ENCODE results near the gene CHRNG. TPM values are rescaled to one million over a fixed set of nuclear protein-coding genes. Genes with fewer than 3 reads are reported as not detected.

CHRNG gene
- total RNA-seq, 1 donor from 2014 or later = not detected

- peaks cover 34% of the 10 kb centered on the region for H3K4me1 Mint-ChIP-seq (ENCODE audit: low read depth)
- peaks cover 28% of the 10 kb centered on the region for H3K36me3 Mint-ChIP-seq (ENCODE audit: low read depth)
- no peak overlapping the region for H3K4me3 Mint-ChIP-seq
- intact Hi-C loops (cut with micrococcal nuclease) = no loop called here
- no peaks in the 10 kb centered on the region for H3K9me3 Mint-ChIP-seq
- no peak overlapping the region for H3K27ac Mint-ChIP-seq
- DNase-seq (ENCODE audit: low spot score) = no peak
- H3K27me3 Mint-ChIP-seq (ENCODE audit: insufficient read depth) = no peaks in the 10 kb centered on the region
These were observed 6.3 kb downstream of the CHRNG start for GRCh38 chr2:232545511-232546375.

- Mint-ChIP-seq H3K4me1 (ENCODE audit: low read depth) (peaks cover 50% of the 10 kb centered on the region), H3K27ac (no peak overlapping the region), H3K27me3 (ENCODE audit: insufficient read depth) (no peaks in the 10 kb centered on the region), H3K9me3 (no peaks in the 10 kb centered on the region), H3K36me3 (ENCODE audit: low read depth) (peaks cover 35% of the 10 kb centered on the region), H3K4me3 (peak overlapping the region; percentile 100)
- no peak for DNase-seq (ENCODE audit: low spot score)
- intact Hi-C loops (cut with micrococcal nuclease) = no loop called here
These were observed 8.5 kb downstream of the CHRNG start for GRCh38 chr2:232547991-232548390.

DNA sequence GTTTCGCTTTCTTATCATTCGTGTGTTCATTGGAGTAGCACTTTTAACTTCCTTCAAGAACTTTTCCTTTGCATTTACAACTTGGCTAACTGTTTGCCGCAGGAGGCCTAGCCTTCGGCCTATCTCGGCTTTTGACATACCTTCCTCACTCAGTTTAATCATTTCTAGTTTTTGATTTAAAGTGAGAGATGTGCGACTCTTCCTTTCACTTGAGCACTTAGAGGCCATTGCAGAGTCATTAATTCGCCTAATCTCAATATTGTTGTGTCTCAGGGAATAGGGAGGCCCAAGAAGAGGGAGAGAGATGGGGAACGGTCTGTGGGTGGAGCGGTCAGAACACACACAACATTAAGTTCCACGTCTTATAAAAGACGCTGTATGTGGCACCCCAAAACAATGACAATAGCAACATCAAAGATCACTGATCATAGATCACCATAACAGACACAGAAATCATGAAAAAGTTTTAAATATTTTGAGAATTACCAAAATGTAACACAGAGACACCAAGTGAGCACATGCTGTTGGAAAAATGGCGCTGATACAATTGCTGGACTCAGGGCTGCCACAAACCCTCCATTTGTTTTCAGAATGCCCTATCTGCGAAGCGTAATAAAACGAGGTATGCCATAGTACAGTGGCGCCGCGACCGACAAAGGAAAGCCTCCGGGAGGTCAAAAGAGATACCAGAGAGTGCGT lies 10.3 kb downstream of the CHRNG start:
- Mint-ChIP-seq H3K9me3 (no peaks in the 10 kb centered on the region), H3K27me3 (ENCODE audit: insufficient read depth) (no peaks in the 10 kb centered on the region), H3K27ac (peak overlapping the region; percentile 100), H3K36me3 (ENCODE audit: low read depth) (peaks cover 48% of the 10 kb centered on the region), H3K4me3 (peak overlapping the region; percentile 100), H3K4me1 (ENCODE audit: low read depth) (peaks cover 68% of the 10 kb centered on the region)
- intact Hi-C loops (cut with micrococcal nuclease) = loop anchor here (1.0 to 10.0 kb wide), 7 partner anchors 57 to 1305 kb away; partner anchors contain the start of genes ATG16L1, COPS7B, GIGYF2 and HJURP
- no peak for DNase-seq (ENCODE audit: low spot score)

DNA sequence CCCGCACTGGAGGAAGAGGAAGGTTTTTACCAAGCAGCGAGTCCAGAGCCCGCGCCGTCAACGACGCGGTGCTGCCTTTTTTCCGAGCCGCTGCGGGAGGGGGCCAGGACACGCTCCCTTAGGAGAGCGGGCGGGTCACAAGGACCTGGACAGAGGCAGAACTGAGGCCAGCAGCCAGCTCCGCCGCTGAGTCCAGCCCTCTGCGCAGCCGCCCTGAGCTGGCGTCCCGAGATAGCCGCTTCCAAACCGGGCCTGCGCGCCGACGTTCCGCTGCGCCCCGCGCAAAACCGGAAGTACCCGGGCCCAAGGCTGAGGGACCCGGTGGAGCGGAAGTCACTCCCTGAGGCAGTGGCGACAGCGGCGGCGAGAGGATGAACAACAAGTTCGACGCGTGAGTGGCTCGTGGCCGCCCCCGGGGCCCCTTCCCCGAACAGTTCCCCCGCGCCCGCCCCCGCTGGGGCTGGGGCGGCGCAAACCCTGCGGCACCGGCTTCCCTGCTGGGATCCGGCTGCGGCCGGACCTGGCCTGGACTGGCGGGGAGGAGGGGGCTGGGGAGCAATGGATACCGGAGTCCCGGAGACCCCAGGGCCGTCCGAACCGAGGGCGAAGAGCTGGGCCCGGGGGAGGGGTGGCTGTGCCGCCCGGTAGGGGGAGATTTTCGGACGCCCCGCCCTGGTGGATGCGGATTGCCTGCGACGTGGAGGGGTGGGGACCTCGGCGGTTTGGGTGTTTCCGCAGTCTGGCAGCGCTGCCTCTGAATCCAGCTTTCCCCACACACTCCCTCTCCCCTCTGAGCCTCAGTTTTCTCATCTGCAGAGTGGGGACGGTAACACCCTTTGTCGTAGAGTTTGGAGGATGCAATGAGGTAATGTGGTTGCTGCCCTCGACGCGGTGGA lies 11.1 kb downstream of the CHRNG start, which contains the start of the genes EIF4E2 and TIGD1:
Gene EIF4E2 (plus strand): TSS at position 336 of the 896 bp plus-strand sequence. CDS start 36 bp downstream, at position 372.
Gene TIGD1 (minus strand): TSS at position 204 of the 896 bp plus-strand sequence. CDS start 675 bp downstream, outside the sequence.
- no peaks in the 10 kb centered on the region for H3K27me3 Mint-ChIP-seq (ENCODE audit: insufficient read depth)
- H3K27ac Mint-ChIP-seq = peak within 1 kb of the TSS; percentile 100
- H3K4me3 Mint-ChIP-seq = peak within 1 kb of the TSS; percentile 100
- H3K9me3 Mint-ChIP-seq = no peaks in the 10 kb centered on the region
- intact Hi-C loops (cut with micrococcal nuclease) = loop anchor here (1.0 to 10.0 kb wide), 7 partner anchors 57 to 1304 kb away; partner anchors contain the start of genes ATG16L1, COPS7B, GIGYF2 and HJURP
- peaks cover 52% of the 10 kb centered on the region for H3K36me3 Mint-ChIP-seq (ENCODE audit: low read depth)
- peaks cover 76% of the 10 kb centered on the region for H3K4me1 Mint-ChIP-seq (ENCODE audit: low read depth)
- DNase-seq (ENCODE audit: low spot score) = peak; percentile 90

- DNase-seq (ENCODE audit: low spot score) = no peak
- no peaks in the 10 kb centered on the region for H3K9me3 Mint-ChIP-seq
- peaks cover 55% of the 10 kb centered on the region for H3K36me3 Mint-ChIP-seq (ENCODE audit: low read depth)
- peak overlapping the region; percentile 98 for H3K27ac Mint-ChIP-seq
- peaks cover 82% of the 10 kb centered on the region for H3K4me1 Mint-ChIP-seq (ENCODE audit: low read depth)
- no peaks in the 10 kb centered on the region for H3K27me3 Mint-ChIP-seq (ENCODE audit: insufficient read depth)
- H3K4me3 Mint-ChIP-seq = peak overlapping the region; percentile 100
- intact Hi-C loops (cut with micrococcal nuclease) = loop anchor here (2.0 to 10.0 kb wide), 6 partner anchors 56 to 1304 kb away; partner anchors contain the start of genes COPS7B, GIGYF2 and HJURP
These were observed 11.8 kb downstream of the CHRNG start for GRCh38 chr2:232551250-232551638.

DNA sequence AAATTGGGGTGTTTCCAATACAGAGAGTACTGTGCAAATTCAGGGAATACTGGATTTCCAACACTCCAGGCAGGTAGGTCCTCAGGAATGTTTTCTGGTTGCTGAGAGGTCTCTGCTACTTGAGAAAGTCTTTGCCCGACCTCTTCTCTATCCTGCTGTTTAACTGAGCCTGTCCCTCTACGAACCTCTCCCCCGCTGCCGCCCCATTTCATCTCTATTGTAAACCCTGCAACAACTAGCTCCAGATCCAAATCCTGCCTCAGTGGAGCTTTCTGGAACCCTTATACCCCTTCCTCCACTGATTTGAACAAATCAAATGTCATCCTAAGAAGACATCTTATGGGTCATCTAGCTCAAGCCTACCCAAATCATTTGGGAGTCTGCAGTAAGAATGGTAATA lies 12.3 kb downstream of the CHRNG start:
- Mint-ChIP-seq H3K4me3 (peak overlapping the region; percentile 100), H3K27ac (peak overlapping the region; percentile 98), H3K27me3 (ENCODE audit: insufficient read depth) (no peaks in the 10 kb centered on the region), H3K36me3 (ENCODE audit: low read depth) (peaks cover 57% of the 10 kb centered on the region), H3K9me3 (no peaks in the 10 kb centered on the region), H3K4me1 (ENCODE audit: low read depth) (peaks cover 83% of the 10 kb centered on the region)
- intact Hi-C loops (cut with micrococcal nuclease) = loop anchor here (2.0 to 10.0 kb wide), 6 partner anchors 56 to 1303 kb away; partner anchors contain the start of genes COPS7B, GIGYF2 and HJURP
- no peak for DNase-seq (ENCODE audit: low spot score)

DNA sequence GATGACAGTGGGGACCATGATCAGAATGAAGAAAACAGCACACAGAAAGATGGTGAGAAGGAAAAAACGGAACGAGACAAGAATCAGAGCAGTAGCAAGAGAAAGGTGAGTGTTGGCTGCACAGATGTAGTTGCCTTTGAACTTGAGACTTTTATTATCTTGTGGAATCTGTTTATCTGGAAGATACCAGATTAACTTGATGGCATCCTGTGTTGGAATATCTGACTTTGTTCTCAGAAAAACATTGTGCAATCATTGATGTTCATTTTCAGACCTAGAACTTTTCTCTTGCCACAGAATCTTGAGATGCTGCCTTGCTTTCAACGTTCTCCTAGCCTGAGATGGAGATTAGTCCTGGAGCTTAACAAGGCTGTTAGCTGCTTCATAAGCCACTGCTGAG lies 16.9 kb downstream of the CHRNG start:
- H3K4me1 Mint-ChIP-seq (ENCODE audit: low read depth) = peaks cover 51% of the 10 kb centered on the region
- H3K27me3 Mint-ChIP-seq (ENCODE audit: insufficient read depth) = no peaks in the 10 kb centered on the region
- H3K36me3 Mint-ChIP-seq (ENCODE audit: low read depth) = peaks cover 57% of the 10 kb centered on the region
- intact Hi-C loops (cut with micrococcal nuclease) = loop anchor here (10.0 kb wide), 1 partner anchor 1298 kb away; the partner anchor contains the start of gene HJURP
- peak overlapping the region; percentile 68 for H3K27ac Mint-ChIP-seq
- DNase-seq (ENCODE audit: low spot score) = no peak
- H3K9me3 Mint-ChIP-seq = no peaks in the 10 kb centered on the region
- H3K4me3 Mint-ChIP-seq = no peak overlapping the region

DNA sequence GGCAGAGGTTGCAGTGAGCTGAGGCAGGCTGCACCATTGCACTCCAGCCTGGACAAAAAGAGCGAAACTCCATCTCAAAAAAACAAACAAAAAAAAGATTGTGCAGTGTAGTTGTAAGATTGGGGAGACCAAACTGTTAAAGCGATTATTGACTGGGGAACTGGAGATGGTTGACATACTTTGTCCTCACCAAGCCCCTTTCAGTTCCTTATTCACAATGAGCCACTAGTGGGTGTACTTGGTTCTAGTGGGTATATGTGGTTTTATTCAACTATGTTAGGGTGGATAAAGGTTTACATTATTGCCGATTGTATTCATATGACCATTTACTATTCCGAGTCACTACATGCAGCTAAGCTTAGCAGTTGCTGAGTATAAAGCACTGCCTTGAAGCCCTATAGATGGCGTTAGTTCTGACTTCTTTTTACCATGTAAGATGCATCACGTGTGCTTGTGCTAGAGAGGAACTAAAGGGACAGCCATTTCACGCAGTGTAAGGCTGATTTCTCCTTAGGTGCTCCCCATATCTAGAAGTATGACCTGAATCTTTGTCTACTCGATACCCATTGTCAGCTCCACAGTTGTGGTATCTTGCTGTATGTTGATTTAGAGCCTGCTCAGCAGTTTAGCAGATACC lies 23.1 kb downstream of the CHRNG start:
- H3K4me1 Mint-ChIP-seq (ENCODE audit: low read depth) = peaks cover 13% of the 10 kb centered on the region
- no peak overlapping the region for H3K4me3 Mint-ChIP-seq
- no peak for DNase-seq (ENCODE audit: low spot score)
- intact Hi-C loops (cut with micrococcal nuclease) = no loop called here
- no peaks in the 10 kb centered on the region for H3K9me3 Mint-ChIP-seq
- peaks cover 60% of the 10 kb centered on the region for H3K36me3 Mint-ChIP-seq (ENCODE audit: low read depth)
- H3K27me3 Mint-ChIP-seq (ENCODE audit: insufficient read depth) = no peaks in the 10 kb centered on the region
- no peak overlapping the region for H3K27ac Mint-ChIP-seq

- H3K27ac Mint-ChIP-seq = peak overlapping the region; percentile 38
- intact Hi-C loops (cut with micrococcal nuclease) = no loop called here
- no peaks in the 10 kb centered on the region for H3K9me3 Mint-ChIP-seq
- peaks cover 64% of the 10 kb centered on the region for H3K36me3 Mint-ChIP-seq (ENCODE audit: low read depth)
- no peak overlapping the region for H3K4me3 Mint-ChIP-seq
- H3K4me1 Mint-ChIP-seq (ENCODE audit: low read depth) = peaks cover 13% of the 10 kb centered on the region
- DNase-seq (ENCODE audit: low spot score) = no peak
- H3K27me3 Mint-ChIP-seq (ENCODE audit: insufficient read depth) = no peaks in the 10 kb centered on the region
These were observed 24.1 kb downstream of the CHRNG start for GRCh38 chr2:232563580-232563979.

DNA sequence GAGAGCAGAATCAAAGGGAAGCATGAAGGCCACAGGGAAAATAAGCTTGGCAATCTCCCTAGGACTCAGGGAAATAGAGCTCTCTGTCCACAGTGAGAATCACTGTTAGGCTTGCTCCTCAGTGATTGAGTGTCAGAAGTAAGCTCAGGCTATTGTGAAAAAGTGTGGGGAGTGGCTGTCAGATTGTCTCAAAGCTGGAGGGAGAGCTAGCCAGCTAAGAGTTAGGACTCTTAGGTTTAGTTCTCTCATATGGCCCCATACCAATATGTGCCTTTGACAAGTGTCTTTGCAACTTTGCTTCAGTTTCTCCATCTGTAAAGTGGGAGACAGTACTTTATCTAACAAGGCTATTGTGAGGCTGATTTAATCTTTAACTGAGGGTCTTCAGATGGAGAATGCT lies 28.2 kb downstream of the CHRNG start:
- no peak overlapping the region for H3K27ac Mint-ChIP-seq
- no peak for DNase-seq (ENCODE audit: low spot score)
- peaks cover 11% of the 10 kb centered on the region for H3K4me1 Mint-ChIP-seq (ENCODE audit: low read depth)
- no peaks in the 10 kb centered on the region for H3K9me3 Mint-ChIP-seq
- H3K36me3 Mint-ChIP-seq (ENCODE audit: low read depth) = peaks cover 58% of the 10 kb centered on the region
- intact Hi-C loops (cut with micrococcal nuclease) = no loop called here
- H3K4me3 Mint-ChIP-seq = no peak overlapping the region
- H3K27me3 Mint-ChIP-seq (ENCODE audit: insufficient read depth) = no peaks in the 10 kb centered on the region

DNA sequence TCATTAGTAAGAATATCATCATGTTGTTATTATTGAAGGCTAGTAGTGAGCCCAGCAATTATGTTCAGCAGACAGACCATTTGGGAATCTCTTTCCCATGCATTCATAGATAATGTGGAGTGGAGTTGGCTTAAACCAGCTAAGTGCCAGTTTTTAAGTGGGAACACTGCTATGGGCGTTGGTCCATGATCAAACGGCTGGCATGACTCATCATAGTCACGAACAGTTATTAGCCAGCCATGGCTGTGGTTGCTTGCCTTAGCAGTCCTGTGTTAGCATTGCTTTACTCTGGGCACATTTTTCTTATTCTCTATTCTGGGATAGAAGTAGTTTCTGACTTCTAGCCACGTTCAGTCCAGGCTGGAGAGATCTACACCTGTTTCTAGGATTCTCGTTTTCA lies 28.7 kb downstream of the CHRNG start:
- intact Hi-C loops (cut with micrococcal nuclease) = no loop called here
- Mint-ChIP-seq H3K9me3 (no peaks in the 10 kb centered on the region), H3K27me3 (ENCODE audit: insufficient read depth) (no peaks in the 10 kb centered on the region), H3K4me3 (no peak overlapping the region), H3K36me3 (ENCODE audit: low read depth) (peaks cover 55% of the 10 kb centered on the region), H3K27ac (no peak overlapping the region), H3K4me1 (ENCODE audit: low read depth) (peaks cover 7% of the 10 kb centered on the region)
- no peak for DNase-seq (ENCODE audit: low spot score)

- Mint-ChIP-seq H3K36me3 (ENCODE audit: low read depth) (peaks cover 51% of the 10 kb centered on the region), H3K27me3 (ENCODE audit: insufficient read depth) (no peaks in the 10 kb centered on the region), H3K4me1 (ENCODE audit: low read depth) (no peaks in the 10 kb centered on the region), H3K9me3 (no peaks in the 10 kb centered on the region), H3K27ac (no peak overlapping the region), H3K4me3 (no peak overlapping the region)
- intact Hi-C loops (cut with micrococcal nuclease) = no loop called here
- DNase-seq (ENCODE audit: low spot score) = no peak
These were observed 30.0 kb downstream of the CHRNG start for GRCh38 chr2:232569541-232569940.
